Measurements from ENCODE around the gene NOD2.
A peak's percentile ranks its signal among the peaks of the same experiment; 100 is the strongest.

The NOD2 gene

GRCh38 chr16:50692999-50693781 is at the start of gene NOD2:
Gene NOD2 (plus strand): TSS chr16:50693606. CDS start chr16:50699496, 5,890 bp downstream.
- DNase-seq (ENCODE audit: low read depth): no peak

- DNase-seq (ENCODE audit: low read depth): no peak
Observed at GRCh38 chr16:50644245-50644644, 49.2 kb upstream of the NOD2 start.

GRCh38 chr16:50644729-50645128 is 48.7 kb upstream of the NOD2 start:
- DNase-seq (ENCODE audit: low read depth): peak; percentile 6

GRCh38 chr16:50645563-50646220 is 47.7 kb upstream of the NOD2 start:
- DNase-seq (ENCODE audit: low read depth): no peak

- no peak for DNase-seq (ENCODE audit: low read depth)
Observed at GRCh38 chr16:50646345-50646744, 47.1 kb upstream of the NOD2 start.

- DNase-seq (ENCODE audit: low read depth): no peak
Observed at GRCh38 chr16:50651835-50652438, 41.5 kb upstream of the NOD2 start.

GRCh38 chr16:50652836-50653425 is 40.5 kb upstream of the NOD2 start:
- DNase-seq (ENCODE audit: low read depth): no peak

GRCh38 chr16:50653633-50654519 is 39.5 kb upstream of the NOD2 start:
- no peak for DNase-seq (ENCODE audit: low read depth)

GRCh38 chr16:50655558-50656055 is 37.8 kb upstream of the NOD2 start:
- no peak for DNase-seq (ENCODE audit: low read depth)

GRCh38 chr16:50657241-50657640 is 36.2 kb upstream of the NOD2 start:
- DNase-seq (ENCODE audit: low read depth): no peak

- no peak for DNase-seq (ENCODE audit: low read depth)
Observed at GRCh38 chr16:50659806-50660205, 33.6 kb upstream of the NOD2 start.

GRCh38 chr16:50662306-50662940 is 31.0 kb upstream of the NOD2 start:
- no peak for DNase-seq (ENCODE audit: low read depth)

GRCh38 chr16:50664270-50664669 is 29.1 kb upstream of the NOD2 start:
- no peak for DNase-seq (ENCODE audit: low read depth)

GRCh38 chr16:50665128-50665878 is 28.1 kb upstream of the NOD2 start:
- peak; percentile 53 for DNase-seq (ENCODE audit: low read depth)

GRCh38 chr16:50666658-50667496 is 26.5 kb upstream of the NOD2 start:
- no peak for DNase-seq (ENCODE audit: low read depth)

- no peak for DNase-seq (ENCODE audit: low read depth)
Observed at GRCh38 chr16:50667497-50668367, 25.7 kb upstream of the NOD2 start.

- DNase-seq (ENCODE audit: low read depth): no peak
Observed at GRCh38 chr16:50668368-50669008, 24.9 kb upstream of the NOD2 start.

- DNase-seq (ENCODE audit: low read depth): no peak
Observed at GRCh38 chr16:50669741-50670140, 23.7 kb upstream of the NOD2 start.

Data from amniotic epithelial cell (primary cell).